Large intestine (tissue), 12 donors: ENCODE measurements around the gene HOMEZ. TPM values are rescaled to one million over a fixed set of nuclear protein-coding genes. Genes with fewer than 3 reads are reported as not detected.
"Not testable (repeated sequence)": the region's sequence is repeated elsewhere in the genome, so short reads cannot be mapped to it uniquely, and the experiment has no call there.

Experiments used
- DNase-seq, 2 donors: peaks; one replicate each; pipeline versions ENCODE4 v3.0.0 to v3.0.0-alpha.2; 2013
- H3K27ac ChIP-seq: one replicate; pipeline ENCODE4 v1.5.1; 2013; ENCODE audit warnings: low read length
- H3K27me3 ChIP-seq: 2 replicates; pipeline ENCODE4 v1.6.1; 2013; ENCODE audit warnings: low read length; ENCODE audit not compliant: control insufficient read depth, insufficient read depth
- H3K36me3 ChIP-seq: 2 replicates; pipeline ENCODE4 v1.6.1; 2013; ENCODE audit warnings: low read length; ENCODE audit not compliant: control insufficient read depth, insufficient read depth
- H3K4me1 ChIP-seq: one replicate; pipeline ENCODE4 v1.6.1; 2013; ENCODE audit warnings: low read length; ENCODE audit not compliant: control insufficient read depth, insufficient read depth
- H3K4me3 ChIP-seq: one replicate; pipeline ENCODE4 v1.5.1; 2013; ENCODE audit warnings: low read length
- H3K9me3 ChIP-seq: one replicate; pipeline ENCODE4 v1.6.1; 2013; ENCODE audit warnings: mild to moderate bottlenecking, low read depth, low read length, moderate library complexity; ENCODE audit not compliant: control insufficient read depth
- WGBS: methylation state at CpG from one replicate; pipeline ENCODE4 v1.1.5; 2013; ENCODE audit warnings: low lambda C conversion rate; ENCODE audit not compliant: insufficient coverage; 5-methylcytosine and 5-hydroxymethylcytosine counted together
- long read RNA-seq, 11 donors: transcript quantifications; one replicate each; lab custom pipeline, GENCODE V29; 2026
- polyA plus RNA-seq: library from polyadenylated mRNA; unstranded; fragments of 120-200 nt; gene quantifications from one replicate; pipeline ENCODE4 v1.2.1, GENCODE V29; 2013

HOMEZ gene, protein sequence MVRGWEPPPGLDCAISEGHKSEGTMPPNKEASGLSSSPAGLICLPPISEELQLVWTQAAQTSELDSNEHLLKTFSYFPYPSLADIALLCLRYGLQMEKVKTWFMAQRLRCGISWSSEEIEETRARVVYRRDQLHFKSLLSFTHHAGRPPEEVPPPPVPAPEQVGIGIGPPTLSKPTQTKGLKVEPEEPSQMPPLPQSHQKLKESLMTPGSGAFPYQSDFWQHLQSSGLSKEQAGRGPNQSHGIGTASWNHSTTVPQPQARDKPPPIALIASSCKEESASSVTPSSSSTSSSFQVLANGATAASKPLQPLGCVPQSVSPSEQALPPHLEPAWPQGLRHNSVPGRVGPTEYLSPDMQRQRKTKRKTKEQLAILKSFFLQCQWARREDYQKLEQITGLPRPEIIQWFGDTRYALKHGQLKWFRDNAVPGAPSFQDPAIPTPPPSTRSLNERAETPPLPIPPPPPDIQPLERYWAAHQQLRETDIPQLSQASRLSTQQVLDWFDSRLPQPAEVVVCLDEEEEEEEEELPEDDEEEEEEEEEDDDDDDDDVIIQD
- polyA plus RNA-seq: 15.7 TPM
- long read RNA-seq, donor 1, full-length matches to known transcripts: 6 of 6 reads
- long read RNA-seq, donor 1, partial matches to known transcripts: 0 of 6 reads
- long read RNA-seq, donor 1, other reads (novel, unspliced or antisense): 0 of 6 reads
- long read RNA-seq, donor 2, full-length matches to known transcripts: 6 of 6 reads
- long read RNA-seq, donor 2, partial matches to known transcripts: 0 of 6 reads
- long read RNA-seq, donor 2, other reads (novel, unspliced or antisense): 0 of 6 reads
- long read RNA-seq, donor 3: 0 reads
- long read RNA-seq, donor 4: 0 reads
- long read RNA-seq, donor 5, full-length matches to known transcripts: 6 of 6 reads
- long read RNA-seq, donor 5, partial matches to known transcripts: 0 of 6 reads
- long read RNA-seq, donor 5, other reads (novel, unspliced or antisense): 0 of 6 reads
- long read RNA-seq, donor 6, full-length matches to known transcripts: 6 of 6 reads
- long read RNA-seq, donor 6, partial matches to known transcripts: 0 of 6 reads
- long read RNA-seq, donor 6, other reads (novel, unspliced or antisense): 0 of 6 reads
- long read RNA-seq, donor 7, full-length matches to known transcripts: 2 of 2 reads
- long read RNA-seq, donor 7, partial matches to known transcripts: 0 of 2 reads
- long read RNA-seq, donor 7, other reads (novel, unspliced or antisense): 0 of 2 reads
- long read RNA-seq, donor 8, full-length matches to known transcripts: 13 of 13 reads
- long read RNA-seq, donor 8, partial matches to known transcripts: 0 of 13 reads
- long read RNA-seq, donor 8, other reads (novel, unspliced or antisense): 0 of 13 reads
- long read RNA-seq, donor 9, full-length matches to known transcripts: 7 of 20 reads
- long read RNA-seq, donor 9, partial matches to known transcripts: 13 of 20 reads
- long read RNA-seq, donor 9, other reads (novel, unspliced or antisense): 0 of 20 reads
- long read RNA-seq, donor 10, full-length matches to known transcripts: 6 of 343 reads
- long read RNA-seq, donor 10, partial matches to known transcripts: 337 of 343 reads
- long read RNA-seq, donor 10, other reads (novel, unspliced or antisense): 0 of 343 reads
- long read RNA-seq, donor 11, full-length matches to known transcripts: 6 of 268 reads
- long read RNA-seq, donor 11, partial matches to known transcripts: 262 of 268 reads
- long read RNA-seq, donor 11, other reads (novel, unspliced or antisense): 0 of 268 reads

DNA sequence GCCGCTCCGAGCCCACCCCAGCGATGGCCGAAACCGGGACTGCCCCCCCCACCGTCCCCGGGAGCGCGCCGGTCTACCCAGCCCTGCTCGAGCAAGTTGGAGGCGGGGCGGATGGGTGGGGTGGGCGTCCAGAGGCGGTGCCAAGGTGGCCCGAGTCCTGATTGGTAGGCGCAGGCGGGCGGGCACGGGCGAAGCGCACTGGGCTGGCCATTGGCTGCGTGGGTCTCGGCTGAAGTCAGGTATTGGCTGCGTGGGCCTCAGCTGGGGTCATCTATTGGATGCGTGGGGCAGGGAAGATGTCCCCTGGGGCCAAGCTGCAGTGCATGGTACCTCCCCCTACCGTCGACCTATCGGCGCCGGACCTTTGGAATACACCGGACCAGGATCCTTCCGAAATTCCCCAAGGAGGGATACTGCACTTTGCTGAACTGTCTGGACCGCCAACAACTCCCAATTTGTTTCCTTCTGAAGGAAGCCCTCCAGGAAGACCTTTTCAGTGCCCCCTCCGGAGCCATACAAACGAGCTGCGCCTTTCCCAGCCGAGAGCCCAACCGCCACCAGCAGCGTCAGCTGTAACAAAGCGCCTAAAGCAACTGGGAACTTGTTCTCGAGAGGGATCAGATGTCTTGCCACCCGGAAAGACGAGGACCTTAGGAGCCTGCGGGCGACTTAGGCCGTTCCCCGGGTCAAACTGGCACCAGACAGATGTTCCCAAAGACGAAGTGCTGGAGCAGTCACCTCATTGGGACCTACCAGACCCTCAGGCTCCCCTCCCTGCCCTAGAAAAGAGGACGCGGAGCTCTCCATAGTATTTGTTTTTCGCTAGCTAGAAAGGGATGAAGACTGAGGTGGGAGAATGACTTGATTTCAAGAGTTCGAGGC lies at the start of gene HOMEZ:
Gene HOMEZ, minus strand, starts transcription at position 113 of the 882 bp plus-strand sequence. CDS start 180 bp downstream, outside the sequence.
- Histone ChIP-seq H3K4me3 (peak within 1 kb of the TSS; percentile 68), H3K27ac (peak within 1 kb of the TSS; percentile 95), H3K36me3 (no peaks in the 10 kb centered on the region), H3K9me3 (no peaks in the 10 kb centered on the region), H3K4me1 (peaks cover 8% of the 10 kb centered on the region), H3K27me3 (no peaks in the 10 kb centered on the region)
- 0% methylated on average over 1 of the region's 53 CpGs for WGBS
- peak; percentile 98 to 100 for DNase-seq

DNA sequence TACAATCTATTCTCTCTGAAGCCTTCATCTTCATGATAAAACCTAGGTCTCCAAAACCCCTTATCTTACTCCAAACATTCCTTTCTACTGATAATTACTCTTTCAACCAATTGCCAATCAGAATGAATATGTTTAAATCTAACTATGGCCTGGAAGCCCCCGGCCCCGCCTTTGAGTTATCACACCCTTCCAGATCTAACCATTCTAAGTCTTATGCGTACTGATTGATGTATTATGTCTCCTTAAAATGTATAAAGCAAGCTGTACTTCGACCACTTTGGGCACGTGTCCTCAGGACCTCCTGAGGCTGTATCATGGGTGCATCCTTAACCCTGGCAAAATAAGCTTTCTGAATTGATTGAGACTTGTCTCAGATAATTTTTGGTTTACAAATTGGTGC lies 49.7 kb upstream of the HOMEZ start:
- no peaks in the 10 kb centered on the region for H3K9me3 ChIP-seq
- peaks cover 3% of the 10 kb centered on the region for H3K27me3 ChIP-seq
- H3K27ac ChIP-seq: no peak overlapping the region
- no peaks in the 10 kb centered on the region for H3K4me1 ChIP-seq
- no peaks in the 10 kb centered on the region for H3K36me3 ChIP-seq
- no peak for DNase-seq
- H3K4me3 ChIP-seq: no peak overlapping the region
- WGBS: no CpG with 5 or more reads among the region's 5 CpGs

DNA sequence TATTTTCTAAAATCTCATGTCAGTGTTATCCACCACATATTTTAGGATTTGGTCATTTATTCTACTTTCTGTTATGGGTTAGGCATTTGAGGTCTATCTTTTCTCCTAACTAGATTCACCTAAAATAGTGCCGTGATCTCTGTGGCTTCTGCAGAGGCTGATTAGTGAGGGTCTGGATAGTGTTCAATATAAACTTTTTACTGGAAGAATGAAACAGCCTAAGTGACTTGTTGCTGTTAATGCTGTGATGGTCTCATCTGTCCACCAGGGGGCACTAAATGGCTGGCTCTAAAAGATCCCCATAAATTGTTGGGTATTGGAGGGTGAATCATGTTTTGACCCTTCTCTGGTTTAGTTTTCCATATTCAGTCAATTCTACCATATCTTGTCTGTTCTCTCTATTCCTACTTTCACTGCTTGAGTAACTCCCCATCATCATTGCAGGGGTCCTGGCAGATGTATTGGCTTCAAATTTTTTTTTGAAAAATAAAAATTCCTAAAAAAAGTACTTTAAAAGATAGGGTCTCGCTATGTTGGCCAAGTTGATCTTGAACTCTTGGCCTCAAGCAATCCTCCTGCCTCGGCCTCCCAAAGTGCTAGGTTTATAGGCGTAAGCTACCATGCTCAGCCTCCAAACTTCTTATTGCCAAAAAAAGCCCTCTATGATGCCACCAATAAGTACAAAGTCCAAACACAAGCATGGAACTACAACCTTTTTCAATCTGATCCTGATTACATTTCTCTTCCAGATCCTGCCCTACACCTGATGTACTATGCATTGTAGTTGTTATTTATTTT lies 42.2 kb upstream of the HOMEZ start:
- Histone ChIP-seq H3K9me3 (no peaks in the 10 kb centered on the region), H3K36me3 (peaks cover 26% of the 10 kb centered on the region), H3K27me3 (no peaks in the 10 kb centered on the region), H3K27ac (no peak overlapping the region), H3K4me1 (peaks cover 1% of the 10 kb centered on the region), H3K4me3 (no peak overlapping the region)
- peak; percentile 56 to 60 for DNase-seq
- WGBS: 100% methylated on average over 1 of the region's 4 CpGs

DNA sequence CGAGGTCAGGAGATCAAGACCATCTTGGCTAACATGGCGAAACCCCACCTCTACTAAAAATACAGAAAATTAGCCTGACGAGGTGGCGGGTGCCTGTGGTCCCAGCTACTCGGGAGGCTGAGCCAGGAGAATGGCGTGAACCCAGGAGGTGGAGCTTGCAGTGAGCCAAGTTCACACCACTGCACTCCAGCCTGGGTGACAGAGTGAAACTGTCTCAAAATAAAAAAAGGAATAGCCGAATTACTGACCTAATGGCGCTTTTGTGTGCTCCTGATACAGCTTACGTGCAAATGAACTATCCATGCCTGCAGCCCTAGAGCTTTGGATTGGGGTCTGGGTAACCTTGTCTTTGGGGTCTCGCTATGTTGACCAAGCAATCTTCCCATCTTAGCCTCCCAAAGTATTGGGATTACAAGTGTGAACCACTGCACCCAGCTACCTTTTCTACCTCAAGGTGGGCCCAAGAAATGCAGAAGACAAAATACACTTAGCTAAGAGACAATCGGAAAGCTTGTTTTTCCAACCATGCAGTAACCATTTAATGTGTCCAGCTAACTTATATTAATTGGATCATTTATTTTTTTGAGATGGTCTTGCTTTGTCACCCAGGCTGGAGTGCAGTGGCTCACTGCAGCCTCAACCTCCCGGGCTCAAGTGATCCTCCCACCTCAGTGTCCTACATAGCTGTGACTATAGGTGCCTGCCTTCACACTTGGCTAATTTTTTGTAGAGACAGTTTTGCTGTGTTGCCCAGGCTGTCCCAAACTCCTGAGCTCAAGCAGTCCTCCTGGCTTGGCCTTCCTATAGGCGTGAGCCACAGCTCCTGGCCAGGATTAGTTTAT lies 40.8 kb upstream of the HOMEZ start:
- Histone ChIP-seq H3K36me3 (peaks cover 31% of the 10 kb centered on the region), H3K9me3 (no peaks in the 10 kb centered on the region), H3K4me3 (no peak overlapping the region), H3K27ac (no peak overlapping the region), H3K27me3 (no peaks in the 10 kb centered on the region), H3K4me1 (peaks cover 7% of the 10 kb centered on the region)
- WGBS: 100% methylated on average over 1 of the region's 13 CpGs
- no peak for DNase-seq

DNA sequence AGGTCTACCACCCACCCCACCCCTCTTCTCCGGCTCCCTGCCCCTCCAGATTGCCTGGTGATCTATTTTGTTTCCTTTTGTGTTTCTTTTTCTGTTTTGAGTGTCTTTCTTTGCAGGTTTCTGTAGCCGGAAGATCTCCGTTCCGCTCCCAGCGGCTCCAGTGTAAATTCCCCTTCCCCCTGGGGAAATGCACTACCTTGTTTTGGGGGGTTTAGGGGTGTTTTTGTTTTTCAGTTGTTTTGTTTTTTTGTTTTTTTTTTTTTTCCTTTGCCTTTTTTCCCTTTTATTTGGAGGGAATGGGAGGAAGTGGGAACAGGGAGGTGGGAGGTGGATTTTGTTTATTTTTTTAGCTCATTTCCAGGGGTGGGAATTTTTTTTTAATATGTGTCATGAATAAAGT lies 39.8 kb upstream of the HOMEZ start:
- not testable (repeated sequence) for H3K4me1 ChIP-seq, H3K4me3 ChIP-seq, H3K27ac ChIP-seq, H3K27me3 ChIP-seq, DNase-seq, H3K9me3 ChIP-seq
- no CpG with 5 or more reads among the region's 5 CpGs for WGBS
- peaks cover 31% of the 10 kb centered on the region for H3K36me3 ChIP-seq

DNA sequence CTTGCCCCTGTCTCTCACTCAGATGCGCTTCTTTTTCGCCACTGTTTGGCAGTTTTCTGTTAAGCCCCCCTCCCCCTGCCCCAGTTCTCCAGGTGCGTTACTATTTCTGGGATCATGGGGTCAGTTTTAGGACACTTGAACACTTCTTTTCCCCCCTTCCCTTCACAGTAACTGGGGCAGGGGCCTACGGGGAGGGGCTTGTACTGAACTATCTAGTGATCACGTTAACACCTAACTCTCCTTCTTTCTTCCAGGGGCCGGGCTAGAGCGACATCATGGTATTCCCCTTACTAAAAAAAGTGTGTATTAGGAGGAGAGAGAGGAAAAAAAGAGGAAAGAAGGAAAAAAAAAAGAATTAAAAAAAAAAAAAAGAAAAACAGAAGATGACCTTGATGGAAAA lies 39.1 kb upstream of the HOMEZ start:
- Histone ChIP-seq H3K27ac (no peak overlapping the region), H3K4me3 (no peak overlapping the region), H3K27me3 (no peaks in the 10 kb centered on the region), H3K9me3 (no peaks in the 10 kb centered on the region), H3K36me3 (peaks cover 31% of the 10 kb centered on the region), H3K4me1 (peaks cover 7% of the 10 kb centered on the region)
- DNase-seq: no peak
- 95% methylated on average over 2 of the region's 7 CpGs for WGBS

DNA sequence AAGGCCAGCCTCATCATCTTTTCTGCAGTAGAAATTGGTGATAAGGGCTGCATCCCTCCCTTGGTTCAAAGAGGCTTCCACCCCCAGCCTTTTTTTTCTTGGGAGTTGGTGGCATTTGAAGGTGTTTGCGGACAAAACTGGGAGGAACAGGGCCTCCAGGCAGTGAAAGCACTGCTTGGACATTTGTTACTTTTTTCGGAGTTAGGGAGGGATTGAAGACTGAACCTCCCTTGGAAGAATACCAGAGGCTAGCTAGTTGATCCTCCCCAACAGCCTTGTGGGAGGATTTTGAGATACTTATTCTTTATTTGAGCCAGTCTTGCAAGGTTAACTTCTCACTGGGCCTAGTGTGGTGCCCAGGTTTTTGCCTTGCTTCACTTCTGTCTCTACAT lies 38.5 kb upstream of the HOMEZ start:
- no CpG with 5 or more reads among the region's 2 CpGs for WGBS
- Histone ChIP-seq H3K4me3 (no peak overlapping the region), H3K9me3 (no peaks in the 10 kb centered on the region), H3K36me3 (peaks cover 31% of the 10 kb centered on the region), H3K27ac (no peak overlapping the region), H3K4me1 (peaks cover 7% of the 10 kb centered on the region), H3K27me3 (no peaks in the 10 kb centered on the region)
- no peak for DNase-seq

DNA sequence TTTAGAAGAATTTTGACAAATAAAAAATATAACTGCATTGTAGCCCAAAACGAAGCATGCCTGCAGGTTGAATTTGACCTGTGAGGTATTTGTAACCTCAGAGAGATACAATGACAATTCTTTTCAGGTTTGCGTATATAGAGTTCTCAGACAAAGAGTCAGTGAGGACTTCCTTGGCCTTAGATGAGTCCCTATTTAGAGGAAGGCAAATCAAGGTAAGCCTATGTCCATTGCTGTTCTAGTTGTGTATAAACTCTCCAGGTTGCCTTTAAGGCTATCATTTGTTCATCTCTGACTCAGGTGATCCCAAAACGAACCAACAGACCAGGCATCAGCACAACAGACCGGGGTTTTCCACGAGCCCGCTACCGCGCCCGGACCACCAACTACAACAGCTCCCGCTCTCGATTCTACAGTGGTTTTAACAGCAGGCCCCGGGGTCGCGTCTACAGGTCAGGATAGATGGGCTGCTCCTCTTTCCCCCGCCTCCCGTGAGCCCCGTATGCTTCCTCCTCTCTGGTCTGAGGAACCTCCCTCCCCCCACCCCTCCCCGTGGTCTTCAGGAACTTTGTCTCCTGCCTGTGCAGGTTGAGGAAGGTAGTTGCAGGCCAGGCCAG lies 38.0 kb upstream of the HOMEZ start:
- H3K27ac ChIP-seq: no peak overlapping the region
- H3K4me3 ChIP-seq: no peak overlapping the region
- peaks cover 7% of the 10 kb centered on the region for H3K4me1 ChIP-seq
- no peak for DNase-seq
- peaks cover 31% of the 10 kb centered on the region for H3K36me3 ChIP-seq
- no peaks in the 10 kb centered on the region for H3K27me3 ChIP-seq
- no CpG with 5 or more reads among the region's 18 CpGs for WGBS
- H3K9me3 ChIP-seq: no peaks in the 10 kb centered on the region
